Measurements from ENCODE around the gene HPGD.
A peak's percentile ranks its signal among the peaks of the same experiment; 100 is the strongest.

The HPGD gene

DNA sequence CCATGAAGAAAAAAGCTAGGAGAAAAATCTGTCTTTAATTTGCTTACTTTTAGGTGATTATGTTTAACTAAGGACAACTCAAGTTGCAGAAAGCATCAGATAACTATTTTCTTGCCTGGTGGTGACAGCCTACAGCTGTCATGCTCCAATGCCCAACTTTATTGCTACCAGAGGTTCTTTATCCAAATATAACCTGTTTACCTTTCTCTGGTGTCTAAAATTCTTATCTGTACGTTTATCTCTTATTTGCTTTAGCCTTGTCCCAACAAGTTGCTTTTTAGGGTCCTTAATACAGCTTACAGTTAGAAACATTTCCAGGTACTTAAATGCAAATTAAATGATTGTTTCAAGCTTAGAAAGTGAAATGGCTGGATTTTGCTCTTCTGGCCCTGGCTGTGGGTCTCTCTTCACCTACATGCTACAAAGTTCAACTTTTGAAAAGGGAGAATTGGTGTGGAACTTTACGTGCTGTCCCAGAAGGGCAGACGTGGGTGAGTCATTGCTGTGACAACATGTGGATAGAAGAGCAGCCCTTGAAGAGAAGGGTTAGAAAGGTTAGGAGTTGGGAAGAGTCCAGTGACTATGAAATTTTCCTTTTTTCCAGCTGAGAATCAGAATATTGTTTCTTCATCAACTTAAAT lies 60.7 kb downstream of the HPGD start:
- H3K4me3 ChIP-seq (ENCODE audit: low read depth, low read length) = no peak overlapping the region
- DNase-seq (ENCODE audit: low read depth) = peak; percentile 59
- TF ChIP-seq, protein P1, sequence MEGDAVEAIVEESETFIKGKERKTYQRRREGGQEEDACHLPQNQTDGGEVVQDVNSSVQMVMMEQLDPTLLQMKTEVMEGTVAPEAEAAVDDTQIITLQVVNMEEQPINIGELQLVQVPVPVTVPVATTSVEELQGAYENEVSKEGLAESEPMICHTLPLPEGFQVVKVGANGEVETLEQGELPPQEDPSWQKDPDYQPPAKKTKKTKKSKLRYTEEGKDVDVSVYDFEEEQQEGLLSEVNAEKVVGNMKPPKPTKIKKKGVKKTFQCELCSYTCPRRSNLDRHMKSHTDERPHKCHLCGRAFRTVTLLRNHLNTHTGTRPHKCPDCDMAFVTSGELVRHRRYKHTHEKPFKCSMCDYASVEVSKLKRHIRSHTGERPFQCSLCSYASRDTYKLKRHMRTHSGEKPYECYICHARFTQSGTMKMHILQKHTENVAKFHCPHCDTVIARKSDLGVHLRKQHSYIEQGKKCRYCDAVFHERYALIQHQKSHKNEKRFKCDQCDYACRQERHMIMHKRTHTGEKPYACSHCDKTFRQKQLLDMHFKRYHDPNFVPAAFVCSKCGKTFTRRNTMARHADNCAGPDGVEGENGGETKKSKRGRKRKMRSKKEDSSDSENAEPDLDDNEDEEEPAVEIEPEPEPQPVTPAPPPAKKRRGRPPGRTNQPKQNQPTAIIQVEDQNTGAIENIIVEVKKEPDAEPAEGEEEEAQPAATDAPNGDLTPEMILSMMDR (IDR thresholded peaks at IDR 0.05; ENCODE audit: control insufficient read depth, extremely low read depth, insufficient read depth) = no peak

GRCh38 chr4:174460684-174461083 lies 61.6 kb downstream of the HPGD start:
- DNase-seq (ENCODE audit: low read depth) = no peak
- H3K4me3 ChIP-seq (ENCODE audit: low read depth, low read length) = no peak overlapping the region
- TF ChIP-seq, protein P1 (IDR thresholded peaks at IDR 0.05; ENCODE audit: control insufficient read depth, extremely low read depth, insufficient read depth) = no peak

GRCh38 chr4:174457468-174457867 lies 64.8 kb downstream of the HPGD start:
- DNase-seq (ENCODE audit: low read depth) = no peak
- H3K4me3 ChIP-seq (ENCODE audit: low read depth, low read length) = no peak overlapping the region
- TF ChIP-seq, protein P1 (IDR thresholded peaks at IDR 0.05; ENCODE audit: control insufficient read depth, extremely low read depth, insufficient read depth) = no peak

GRCh38 chr4:174454815-174455473 lies 67.3 kb downstream of the HPGD start:
- no peak for DNase-seq (ENCODE audit: low read depth)
- TF ChIP-seq, protein P1 (IDR thresholded peaks at IDR 0.05; ENCODE audit: control insufficient read depth, extremely low read depth, insufficient read depth) = no peak
- H3K4me3 ChIP-seq (ENCODE audit: low read depth, low read length) = no peak overlapping the region

- H3K4me3 ChIP-seq (ENCODE audit: low read depth, low read length) = no peak overlapping the region
- no peak for DNase-seq (ENCODE audit: low read depth)
- TF ChIP-seq, protein P1 (IDR thresholded peaks at IDR 0.05; ENCODE audit: control insufficient read depth, extremely low read depth, insufficient read depth) = no peak
These were observed 70.5 kb downstream of the HPGD start for GRCh38 chr4:174451718-174452296.

- no peak for DNase-seq (ENCODE audit: low read depth)
- no peak overlapping the region for H3K4me3 ChIP-seq (ENCODE audit: low read depth, low read length)
- TF ChIP-seq, protein P1 (IDR thresholded peaks at IDR 0.05; ENCODE audit: control insufficient read depth, extremely low read depth, insufficient read depth) = no peak
These were observed 71.5 kb downstream of the HPGD start for GRCh38 chr4:174450786-174451125.

All from LNCaP clone FGC (cell line).